HG02642 (cell line): Measurements from ENCODE around the gene ATP9A.
"Not testable (repeated sequence)": the region's sequence is repeated elsewhere in the genome, so short reads cannot be mapped to it uniquely, and the experiment has no call there.

Source experiments
- ATAC-seq: cut with Tn5 transposase; IDR thresholded peaks from one replicate; pipeline ENCODE4 v1.9.1; 2021; ENCODE audit warnings: mild to moderate bottlenecking; ENCODE audit not compliant: unreplicated experiment, poor library complexity

Gene ATP9A

DNA sequence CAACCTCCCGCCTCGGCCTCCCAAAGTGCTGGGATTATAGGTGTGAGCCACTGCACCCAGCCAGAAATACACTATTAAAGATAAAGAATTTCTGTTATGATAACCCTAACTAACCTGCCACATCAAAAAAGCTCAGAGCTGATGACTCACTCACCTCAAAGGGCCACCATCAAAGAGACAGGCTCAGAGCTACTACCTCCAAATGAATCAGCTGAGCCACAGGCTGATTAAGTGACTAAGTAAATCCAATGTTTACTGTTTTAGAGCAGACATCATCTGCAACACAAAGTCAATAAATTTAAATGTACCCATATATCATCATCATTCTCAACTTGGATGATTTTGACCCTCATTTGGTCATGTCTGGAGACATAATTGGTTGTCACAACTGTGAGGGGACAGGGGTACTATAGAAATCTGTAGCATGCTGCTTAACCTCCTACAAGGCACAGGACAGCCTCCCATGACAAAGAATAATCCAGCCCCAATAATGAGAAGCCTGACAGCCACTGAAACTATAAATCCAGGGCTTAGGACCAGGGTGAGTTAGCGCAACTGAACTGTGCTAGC, 106.5 kb downstream of the ATP9A start:
- no peak for ATAC-seq

GRCh38 chr20:51660672-51661608, 107.2 kb downstream of the ATP9A start:
- no peak for ATAC-seq

GRCh38 chr20:51659491-51660050, 108.6 kb downstream of the ATP9A start:
- ATAC-seq: no peak

DNA sequence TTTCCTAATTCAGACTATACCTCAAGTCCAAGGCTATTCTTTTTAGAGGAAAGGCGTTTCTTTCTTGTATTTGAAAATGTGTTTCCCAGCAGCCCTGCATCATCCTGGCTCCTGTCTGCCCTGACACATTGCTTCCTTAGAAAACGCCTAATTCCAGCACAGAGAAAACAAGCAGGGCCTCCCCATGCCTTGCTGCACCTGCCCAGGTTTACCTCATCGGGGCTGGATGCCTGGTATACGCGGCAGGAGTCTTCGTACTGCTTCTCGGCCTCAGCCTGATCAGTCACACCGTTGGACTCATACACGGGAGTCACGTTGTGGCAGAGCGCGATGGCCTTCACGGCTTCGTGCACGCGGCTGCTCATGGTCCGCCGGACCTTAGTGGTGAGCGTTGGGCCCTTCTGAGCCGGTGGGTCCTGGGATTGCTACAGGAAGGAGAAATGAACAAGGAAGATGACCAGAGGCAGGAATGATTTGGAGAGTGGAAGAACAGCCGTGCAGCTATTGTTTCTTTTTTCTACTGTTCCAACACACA, 111.4 kb downstream of the ATP9A start:
- ATAC-seq: no peak

DNA sequence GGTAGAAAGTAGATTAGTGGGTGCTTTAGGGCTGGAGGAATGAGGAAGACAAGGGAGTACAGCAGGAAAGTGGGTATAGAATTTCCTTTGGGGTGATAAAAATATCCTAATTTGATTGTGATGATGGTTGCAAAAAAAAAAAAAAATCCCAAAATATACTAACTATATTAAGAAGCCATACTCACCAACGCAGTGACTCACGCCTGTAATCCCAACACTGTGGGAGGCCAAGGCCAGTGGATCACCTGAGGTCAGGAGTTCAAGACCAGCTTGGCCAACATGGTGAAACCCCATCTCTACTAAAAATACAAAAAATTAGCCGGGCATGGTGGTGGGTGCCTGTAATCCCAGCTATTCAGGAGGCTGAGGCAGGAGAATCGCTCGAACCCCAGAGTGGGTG, 112.1 kb downstream of the ATP9A start:
- ATAC-seq: not testable (repeated sequence)

- no peak for ATAC-seq
These were observed 113.7 kb downstream of the ATP9A start for GRCh38 chr20:51654495-51654894.

GRCh38 chr20:51654060-51654459, 114.1 kb downstream of the ATP9A start:
- ATAC-seq: no peak

DNA sequence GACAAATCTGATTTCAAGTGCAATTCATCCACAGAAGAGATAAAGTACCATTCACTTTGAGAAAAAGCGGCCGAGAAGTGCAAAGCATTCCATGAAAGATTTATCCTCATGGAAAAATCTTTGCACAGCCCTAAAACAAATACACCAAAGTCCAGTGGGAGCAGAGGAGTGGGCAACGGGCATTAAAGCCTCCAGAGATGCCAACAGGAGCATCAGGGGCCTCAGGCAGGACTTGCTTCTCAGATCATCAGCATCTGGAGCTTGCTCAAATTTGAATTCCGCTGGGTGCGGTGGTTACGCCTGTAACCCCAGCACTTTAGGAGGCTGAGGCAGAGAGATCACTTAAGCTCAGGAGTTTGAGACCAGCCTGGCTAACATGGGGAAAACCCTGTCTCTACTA, 115.0 kb downstream of the ATP9A start:
- ATAC-seq: no peak

DNA sequence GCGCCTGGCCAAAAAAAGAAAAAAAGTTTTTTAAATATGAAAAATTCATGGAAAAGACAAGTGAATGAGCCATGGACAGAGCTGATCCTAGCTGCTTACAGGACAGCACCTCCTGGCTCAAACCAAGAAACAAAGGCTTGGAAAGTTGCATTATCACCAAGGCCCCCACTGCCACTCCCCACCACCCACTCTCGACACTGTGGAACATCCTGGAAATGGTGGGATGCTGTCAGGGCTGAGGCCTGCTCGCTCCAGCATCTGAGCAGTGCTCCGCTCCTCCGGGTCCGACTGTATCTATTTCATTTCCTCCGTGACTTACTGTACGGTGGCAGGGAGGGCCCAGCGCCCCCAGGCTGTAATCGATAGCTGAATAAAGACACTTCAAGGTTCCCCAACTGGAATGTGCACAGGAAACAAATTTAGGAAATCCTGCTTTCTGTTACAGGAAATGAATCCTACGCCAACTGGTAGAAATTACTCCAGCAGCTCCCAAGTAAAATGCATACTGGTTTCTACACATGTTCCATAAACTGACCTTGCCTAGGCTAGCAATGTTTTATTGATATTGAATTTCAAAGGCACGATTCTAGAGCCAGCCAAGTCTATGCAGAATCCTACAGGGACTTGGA, 116.2 kb downstream of the ATP9A start:
- no peak for ATAC-seq

GRCh38 chr20:51650685-51651134, 117.5 kb downstream of the ATP9A start:
- no peak for ATAC-seq

GRCh38 chr20:51648571-51648947, 119.6 kb downstream of the ATP9A start:
- ATAC-seq: no peak

GRCh38 chr20:51647674-51648570, 120.3 kb downstream of the ATP9A start:
- ATAC-seq: no peak

DNA sequence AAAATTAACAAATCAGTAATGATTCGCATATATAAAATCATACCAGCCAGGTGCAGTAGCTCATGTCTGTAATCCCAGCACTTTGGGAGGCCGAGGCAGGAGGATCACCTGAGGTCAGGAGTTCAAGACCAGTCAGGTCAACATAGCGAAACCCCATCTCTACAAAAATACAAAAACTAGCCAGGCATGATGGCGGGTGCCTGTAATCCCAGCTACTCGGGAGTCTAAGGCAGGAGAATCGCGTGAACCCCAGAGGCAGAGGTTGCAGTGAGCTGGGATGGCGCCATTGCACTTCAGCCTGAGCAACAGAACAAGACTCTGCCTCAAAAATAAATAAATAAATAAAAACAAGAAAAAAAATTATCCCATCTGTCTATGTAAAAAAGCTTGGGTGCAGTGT, 124.4 kb downstream of the ATP9A start:
- not testable (repeated sequence) for ATAC-seq

DNA sequence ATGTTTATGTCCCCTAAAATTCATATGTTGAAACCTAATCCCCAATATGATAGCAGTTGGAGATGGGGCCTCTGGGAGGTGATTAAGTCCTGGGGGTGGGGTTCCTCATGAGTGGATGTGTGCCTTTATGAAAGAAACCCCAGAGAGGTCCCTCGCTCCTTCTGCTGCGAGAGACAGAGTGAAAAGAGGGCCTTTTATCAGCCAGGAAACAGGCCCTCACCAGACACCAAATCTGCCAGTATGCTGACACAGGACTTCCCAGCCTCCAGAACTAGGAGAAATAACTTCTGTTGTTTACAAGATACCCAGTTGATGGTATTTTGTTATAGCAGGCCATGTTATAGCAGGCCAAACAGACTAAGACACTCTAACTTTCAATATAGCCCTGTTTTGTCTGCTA, 124.8 kb downstream of the ATP9A start:
- ATAC-seq: no peak

DNA sequence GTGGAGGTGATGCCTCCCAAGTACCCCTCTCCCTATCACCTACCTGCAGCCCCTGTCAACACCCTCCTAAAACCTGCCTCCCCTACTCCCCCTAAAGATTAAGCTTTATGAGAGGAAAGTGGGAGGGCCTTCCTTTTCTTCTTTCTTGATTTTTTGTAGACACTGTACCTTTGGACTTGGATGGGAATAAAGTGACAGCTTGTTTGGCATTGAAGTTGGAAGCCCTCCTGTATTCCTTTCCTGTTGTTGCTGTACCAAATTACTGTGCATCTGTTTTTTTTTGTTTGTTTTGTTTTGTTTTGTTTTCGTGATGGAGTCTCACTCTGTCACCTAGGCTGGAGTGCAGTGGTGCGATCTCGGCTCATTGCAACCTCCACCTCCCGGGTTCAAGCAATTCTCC, 126.3 kb downstream of the ATP9A start:
- ATAC-seq: no peak

DNA sequence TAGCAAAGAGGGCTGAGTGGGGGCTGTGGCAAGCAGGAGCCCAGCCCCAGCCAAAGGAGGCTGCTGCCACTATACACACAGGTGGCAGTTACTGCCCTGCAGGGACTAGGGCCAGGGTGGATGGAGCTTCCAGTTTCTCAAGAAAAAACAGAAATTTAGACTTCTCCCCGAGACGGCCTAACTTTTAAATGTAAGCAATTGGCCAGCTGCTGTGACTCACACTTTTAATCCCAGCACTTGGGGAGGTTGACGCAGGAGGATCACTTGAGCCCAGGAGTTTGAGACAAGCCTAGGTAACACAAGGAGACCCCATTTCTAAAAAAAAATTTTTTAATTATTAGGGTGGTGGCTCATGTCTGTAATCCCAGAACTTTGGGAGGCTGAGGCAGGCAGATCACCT, 127.4 kb downstream of the ATP9A start:
- no peak for ATAC-seq

DNA sequence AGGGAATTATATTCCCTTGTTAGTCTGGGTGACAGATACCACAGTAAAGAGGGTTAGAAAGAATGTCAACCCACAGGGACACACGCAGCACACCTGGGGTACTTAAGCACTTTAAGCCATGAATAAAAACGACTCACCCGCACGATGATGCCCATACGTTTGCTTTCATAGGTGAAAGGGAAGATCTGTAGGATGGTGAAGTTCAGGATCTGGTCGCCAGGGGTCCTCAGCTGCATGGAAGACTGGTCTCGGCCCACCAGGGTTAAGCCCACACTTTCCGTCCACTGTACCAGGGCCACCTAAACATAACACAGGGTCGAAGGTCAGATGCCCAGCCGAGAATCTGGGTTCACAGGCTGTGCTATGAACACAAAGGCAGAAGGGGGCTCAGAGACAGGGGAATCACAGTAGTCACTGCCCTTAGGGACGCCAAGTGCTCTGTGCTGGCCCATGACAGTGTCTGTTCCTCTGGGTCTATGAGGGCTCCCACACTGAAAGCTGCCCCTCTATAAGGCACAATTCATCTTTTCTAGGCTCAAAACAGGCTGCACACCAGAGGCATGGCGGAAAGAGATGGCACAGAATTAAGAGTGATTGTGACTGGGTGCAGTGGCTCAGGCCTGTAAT, 128.9 kb downstream of the ATP9A start:
- no peak for ATAC-seq

DNA sequence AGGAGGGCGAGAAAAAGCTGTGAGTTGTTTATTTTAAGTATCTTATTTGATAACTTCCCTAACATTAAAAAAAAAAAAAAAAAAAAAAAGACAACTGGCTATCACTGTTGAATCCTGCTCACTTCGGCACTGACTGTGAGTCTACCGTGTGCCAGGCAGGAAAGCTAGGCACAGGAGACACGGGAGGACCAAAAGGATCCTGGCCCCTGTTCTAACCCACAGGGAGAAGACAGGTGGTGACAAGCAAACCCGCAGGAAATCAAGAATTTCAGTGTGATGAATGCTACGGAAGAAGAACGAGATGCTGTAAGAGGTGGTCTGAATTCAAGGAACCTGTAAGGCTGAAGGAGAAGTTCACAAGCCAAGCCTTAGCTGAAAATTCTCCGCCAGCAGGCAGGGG, 130.9 kb downstream of the ATP9A start:
- ATAC-seq: no peak

DNA sequence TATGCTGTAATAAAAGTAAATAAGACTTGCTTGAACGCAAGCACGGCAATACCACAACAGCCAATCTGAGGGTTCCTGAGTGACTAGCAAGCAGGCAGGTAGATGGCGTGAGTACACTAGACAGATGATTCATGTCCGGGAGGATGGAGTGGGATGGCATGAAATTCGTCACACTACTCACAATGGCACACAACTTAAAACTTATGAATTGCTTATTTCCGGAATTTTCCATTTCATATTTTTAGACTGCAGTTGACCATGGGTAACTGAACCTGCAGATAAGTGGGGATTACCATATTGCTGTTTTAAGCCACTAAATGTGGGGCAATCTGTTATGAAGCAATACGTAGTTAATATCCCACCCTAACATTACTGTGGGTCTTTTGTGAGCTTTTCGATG, 132.1 kb downstream of the ATP9A start:
- ATAC-seq: no peak
